Heart left ventricle (tissue), 13 donors: ENCODE measurements around the gene PTPRC.

ENCODE experiments used
- CTCF ChIP-seq, 12 donors: fragments of 200-600 bp; sonication (generic) in 4 of 12; IDR thresholded peaks; one replicate each; pipeline versions ENCODE4 v1.5.0 to v1.8.0; 2018 to 2022; ENCODE audit warnings: antibody characterized with exemption in 12 of 12, mild to moderate bottlenecking in 5 of 12
- POLR2A ChIP-seq, 2 donors: fragments of 450-650 bp; IDR thresholded peaks; one replicate each; pipeline ENCODE4 v1.6.1; 2017; ENCODE audit warnings: antibody characterized with exemption in 2 of 2, mild to moderate bottlenecking in 2 of 2, moderate library complexity in 2 of 2
- donor health status: ischemic (EF 13 %, LVEDD 7.1; RV severe dilation, severe dysfunction).
- donor health status: DM: no; HTN: yes; CAD: no.
- donor health status: DM: no; HTN: no; CAD: no.
- donor health status: ischemic (EF 25% LVEDD 6.9; RV normal size, moderate dysfunction).
- donor health status: ischemic (EF 25% LVEDD 5.7; RV mildly dilated, moderate dysfunction).
- donor health status: ischemic (EF 35%, LVEDD 5.7; RV mildly dilated, moderate dysfunction).
- donor health status: nonischemic (EF 11% LVEDD 7.7; RV severe dilation, severe dysfunction).
- donor health status: DM: yes; HTN: yes; CAD: no.
- donor health status: PGD.
- donor health status: ischemic (EF 29% LVEDD 5.4; RV normal size, mild dysfunction).
- donor health status: nonischemic (EF 23%, LVEDD 6.1; RV moderate dilation, normal function).

GRCh38 chr1:198678301-198678836, 39.5 kb downstream of the PTPRC start:
- TF ChIP-seq CTCF (IDR thresholded peaks at IDR 0.05) (no peak), POLR2A (IDR thresholded peaks at IDR 0.05) (no peak)
